ENCODE data around the gene G6PC1. TPM values are rescaled to one million over a fixed set of nuclear protein-coding genes. Genes with fewer than 3 reads are reported as not detected.
"Not testable (repeated sequence)": the region's sequence is repeated elsewhere in the genome, so short reads cannot be mapped to it uniquely, and the experiment has no call there.

G6PC1 gene
- total RNA-seq, 1 donor from 2014 or later, result not detected

DNA sequence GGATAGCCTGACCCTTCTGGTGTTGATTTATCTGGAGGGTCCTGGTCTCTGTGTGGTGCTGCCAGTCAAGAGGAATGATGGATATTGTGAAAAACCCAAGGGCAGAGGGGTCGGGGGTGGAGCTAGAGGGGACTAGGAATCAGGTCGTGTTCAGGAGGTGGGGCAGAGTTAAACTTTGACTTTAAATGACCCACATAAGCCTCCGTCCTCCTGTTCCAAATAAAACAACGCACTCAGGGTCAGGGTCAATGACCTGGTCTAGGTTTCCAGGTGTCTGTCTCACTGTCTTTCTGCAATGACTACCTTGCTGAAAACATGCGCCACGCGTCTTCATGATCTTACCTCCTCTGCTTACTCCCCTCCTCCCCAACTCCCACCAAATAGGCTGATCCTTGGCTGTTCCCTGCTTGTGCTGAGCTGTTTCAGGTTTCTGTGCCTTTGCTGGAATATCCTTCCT is 34.9 kb upstream of the G6PC1 start:
- TF ChIP-seq CTCF (IDR thresholded peaks at IDR 0.05), result no peak
- H3K4me1 Mint-ChIP-seq (ENCODE audit: unreplicated experiment), result peaks cover 9% of the 10 kb centered on the region
- no peak overlapping the region for H3K27ac Mint-ChIP-seq (ENCODE audit: unreplicated experiment)
- no peak overlapping the region for H3K4me3 Mint-ChIP-seq (ENCODE audit: unreplicated experiment)
- H3K9me3 Mint-ChIP-seq (ENCODE audit: unreplicated experiment), result peaks cover 10% of the 10 kb centered on the region
- H3K36me3 Mint-ChIP-seq (ENCODE audit: unreplicated experiment), result no peaks in the 10 kb centered on the region
- DNase-seq (ENCODE audit: extremely low spot score, unreplicated experiment), result no peak
- H3K27me3 Mint-ChIP-seq (ENCODE audit: unreplicated experiment), result peaks cover 4% of the 10 kb centered on the region

GRCh38 chr17:42866216-42866615 is 34.4 kb upstream of the G6PC1 start:
- Mint-ChIP-seq H3K4me3 (ENCODE audit: unreplicated experiment) (no peak overlapping the region), H3K27ac (ENCODE audit: unreplicated experiment) (no peak overlapping the region), H3K36me3 (ENCODE audit: unreplicated experiment) (no peaks in the 10 kb centered on the region), H3K9me3 (ENCODE audit: unreplicated experiment) (peaks cover 10% of the 10 kb centered on the region), H3K27me3 (ENCODE audit: unreplicated experiment) (peaks cover 4% of the 10 kb centered on the region), H3K4me1 (ENCODE audit: unreplicated experiment) (peaks cover 9% of the 10 kb centered on the region)
- no peak for TF ChIP-seq CTCF (IDR thresholded peaks at IDR 0.05)
- DNase-seq (ENCODE audit: extremely low spot score, unreplicated experiment), result no peak

GRCh38 chr17:42866631-42867575 is 33.7 kb upstream of the G6PC1 start:
- Mint-ChIP-seq H3K4me3 (ENCODE audit: unreplicated experiment) (no peak overlapping the region), H3K27me3 (ENCODE audit: unreplicated experiment) (peaks cover 4% of the 10 kb centered on the region), H3K36me3 (ENCODE audit: unreplicated experiment) (peaks cover 2% of the 10 kb centered on the region), H3K4me1 (ENCODE audit: unreplicated experiment) (peaks cover 9% of the 10 kb centered on the region), H3K27ac (ENCODE audit: unreplicated experiment) (no peak overlapping the region), H3K9me3 (ENCODE audit: unreplicated experiment) (peaks cover 16% of the 10 kb centered on the region)
- TF ChIP-seq CTCF (IDR thresholded peaks at IDR 0.05), result no peak
- DNase-seq (ENCODE audit: extremely low spot score, unreplicated experiment), result no peak

GRCh38 chr17:42867694-42868261 is 32.8 kb upstream of the G6PC1 start:
- H3K27me3 Mint-ChIP-seq (ENCODE audit: unreplicated experiment); H3K4me1 Mint-ChIP-seq (ENCODE audit: unreplicated experiment); H3K36me3 Mint-ChIP-seq (ENCODE audit: unreplicated experiment); H3K27ac Mint-ChIP-seq (ENCODE audit: unreplicated experiment); H3K4me3 Mint-ChIP-seq (ENCODE audit: unreplicated experiment); DNase-seq (ENCODE audit: extremely low spot score, unreplicated experiment): not testable (repeated sequence)
- H3K9me3 Mint-ChIP-seq (ENCODE audit: unreplicated experiment), result peaks cover 16% of the 10 kb centered on the region

DNA sequence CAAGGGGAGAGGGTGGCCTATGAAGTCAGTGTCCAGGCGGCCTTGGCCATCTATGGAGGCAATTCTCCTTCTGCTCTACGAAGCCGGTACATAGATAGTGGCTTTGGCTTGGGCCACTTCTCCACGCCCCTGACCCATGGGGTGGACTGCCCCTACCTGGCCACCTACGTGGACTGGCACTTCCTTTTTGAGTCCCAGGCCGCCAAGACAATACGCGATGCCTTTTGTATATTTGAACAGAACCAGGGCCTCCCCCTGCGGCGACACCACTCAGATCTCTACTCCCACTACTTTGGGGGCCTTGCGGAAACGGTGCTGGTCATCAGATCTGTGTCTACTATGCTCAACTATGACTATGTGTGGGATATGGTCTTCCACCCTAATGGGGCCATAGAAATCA is 32.3 kb upstream of the G6PC1 start:
- H3K9me3 Mint-ChIP-seq (ENCODE audit: unreplicated experiment), result peaks cover 16% of the 10 kb centered on the region
- H3K4me3 Mint-ChIP-seq (ENCODE audit: unreplicated experiment), result no peak overlapping the region
- H3K27me3 Mint-ChIP-seq (ENCODE audit: unreplicated experiment), result peaks cover 5% of the 10 kb centered on the region
- no peak for DNase-seq (ENCODE audit: extremely low spot score, unreplicated experiment)
- peaks cover 9% of the 10 kb centered on the region for H3K4me1 Mint-ChIP-seq (ENCODE audit: unreplicated experiment)
- TF ChIP-seq CTCF (IDR thresholded peaks at IDR 0.05), result no peak
- no peak overlapping the region for H3K27ac Mint-ChIP-seq (ENCODE audit: unreplicated experiment)
- H3K36me3 Mint-ChIP-seq (ENCODE audit: unreplicated experiment), result peaks cover 2% of the 10 kb centered on the region
